NCI-H187 treated with DMSO at 0.1 percent for 48 hours (cell line): ENCODE data around the gene USH2A.
"Not testable (repeated sequence)": the region's sequence is repeated elsewhere in the genome, so short reads cannot be mapped to it uniquely, and the experiment has no call there.

Experiments used
- DNase-seq: peaks from one replicate; lab custom pipeline; 2025; lab: John Stamatoyannopoulos, UW

Gene USH2A

DNA sequence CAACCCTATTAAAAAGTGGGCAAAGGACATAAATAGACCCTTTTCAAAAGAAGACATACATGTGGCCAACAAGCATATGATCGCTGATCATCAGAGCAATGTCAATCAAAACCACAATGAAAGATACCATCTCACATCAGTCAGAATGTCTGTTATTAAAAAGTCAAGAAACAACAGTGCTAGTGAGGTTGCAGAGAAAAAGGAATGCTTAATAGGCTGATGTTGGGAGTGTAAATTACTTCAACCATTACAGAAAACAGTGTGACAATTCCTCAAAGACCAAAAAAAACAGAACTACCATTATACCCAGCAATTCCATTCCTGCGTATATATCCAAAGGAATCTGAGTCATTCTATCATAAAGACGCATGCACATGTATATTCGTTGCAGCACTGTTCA lies 13.2 kb downstream of the USH2A start:
- no peak for DNase-seq

DNA sequence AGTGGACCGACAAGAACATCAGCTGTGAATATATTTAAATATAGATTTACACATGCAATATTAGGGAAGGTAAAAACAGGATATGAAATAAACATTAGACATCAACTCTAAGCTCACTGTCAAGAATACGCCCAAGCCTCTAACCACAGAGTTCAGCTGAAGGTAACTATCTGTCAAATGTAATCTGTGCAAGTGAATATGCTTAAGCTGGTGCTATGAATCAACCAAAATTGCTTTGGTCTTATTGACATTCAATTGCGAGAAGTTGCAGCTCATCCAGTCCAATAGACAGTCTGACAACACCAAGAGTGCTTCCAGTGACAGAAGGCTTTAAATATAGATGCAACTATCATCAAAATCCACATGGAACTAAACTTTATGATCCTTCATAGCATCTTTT lies 32.3 kb downstream of the USH2A start:
- DNase-seq = no peak

DNA sequence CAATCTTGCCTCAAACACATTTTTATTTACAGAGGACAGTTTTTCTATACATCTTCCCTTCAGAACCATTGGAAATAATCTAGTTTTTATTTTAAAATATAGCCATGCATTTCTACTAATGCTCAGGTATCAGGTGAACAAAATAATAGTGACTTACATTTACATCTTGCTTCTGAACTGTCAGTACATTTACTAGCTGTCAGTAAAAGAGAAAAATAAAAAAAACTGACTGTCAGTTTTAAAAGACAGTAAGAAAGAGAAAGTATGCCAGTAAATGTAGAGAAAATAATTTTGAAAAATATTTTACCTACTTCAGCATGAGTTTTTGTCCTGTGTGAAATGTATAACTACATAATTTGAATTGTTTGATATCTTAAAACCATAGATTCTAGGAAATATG lies 33.5 kb downstream of the USH2A start:
- no peak for DNase-seq

DNA sequence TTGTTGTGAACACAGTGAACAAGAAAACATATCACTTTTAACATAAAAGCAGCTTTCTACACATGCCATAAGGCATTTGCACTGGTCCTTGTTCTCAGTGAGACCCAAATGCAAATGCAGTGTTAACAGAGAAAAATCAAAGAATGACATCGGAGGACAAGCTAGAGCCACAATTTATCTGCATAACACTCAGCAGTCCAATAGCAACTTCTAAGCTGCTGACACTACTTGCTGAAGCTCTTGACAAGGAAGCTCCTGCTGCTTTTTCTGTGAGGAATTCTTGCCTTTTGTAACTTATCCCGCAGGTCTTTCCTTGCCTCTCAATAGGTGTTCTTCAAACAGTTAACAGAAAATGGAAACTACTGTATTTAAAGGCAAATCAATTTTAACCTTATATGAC lies 34.7 kb downstream of the USH2A start:
- DNase-seq = no peak

DNA sequence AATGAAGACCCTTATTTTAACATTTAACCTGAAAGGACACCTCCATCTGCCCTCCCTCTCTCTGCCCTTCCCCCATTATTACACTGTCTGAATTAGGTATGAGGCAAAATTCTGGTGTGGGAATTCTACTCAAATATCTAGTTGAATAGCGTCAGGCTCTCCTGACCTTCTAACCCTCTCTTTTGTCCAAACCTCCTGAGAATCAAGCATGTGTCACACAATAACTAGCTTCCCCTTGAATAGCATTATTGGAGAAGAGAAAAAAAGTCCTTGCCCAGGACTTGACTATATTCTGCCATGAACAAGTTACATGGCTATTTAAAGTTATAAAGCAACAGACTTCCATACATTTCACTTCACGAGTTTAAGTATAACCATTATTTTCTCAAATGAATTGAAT lies 35.5 kb downstream of the USH2A start:
- no peak for DNase-seq

DNA sequence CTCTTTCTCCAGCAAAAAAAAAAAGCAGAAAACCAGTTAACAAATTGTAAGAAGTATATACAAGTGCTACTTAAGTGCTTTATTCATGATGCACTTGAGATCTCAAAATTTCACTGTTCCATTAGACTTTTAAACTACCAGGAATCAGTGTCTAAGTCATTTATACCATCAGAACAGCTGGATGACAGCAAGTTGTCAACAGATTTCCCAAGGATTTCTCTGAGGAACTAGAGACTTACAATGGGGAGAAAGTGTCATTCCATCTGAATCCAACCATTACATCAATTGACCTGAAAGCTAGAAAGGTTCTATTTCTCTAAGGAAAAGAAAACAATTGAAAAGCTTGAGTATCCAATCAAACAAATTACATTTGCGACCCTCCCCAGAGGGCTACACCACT lies 43.8 kb downstream of the USH2A start:
- DNase-seq = no peak

DNA sequence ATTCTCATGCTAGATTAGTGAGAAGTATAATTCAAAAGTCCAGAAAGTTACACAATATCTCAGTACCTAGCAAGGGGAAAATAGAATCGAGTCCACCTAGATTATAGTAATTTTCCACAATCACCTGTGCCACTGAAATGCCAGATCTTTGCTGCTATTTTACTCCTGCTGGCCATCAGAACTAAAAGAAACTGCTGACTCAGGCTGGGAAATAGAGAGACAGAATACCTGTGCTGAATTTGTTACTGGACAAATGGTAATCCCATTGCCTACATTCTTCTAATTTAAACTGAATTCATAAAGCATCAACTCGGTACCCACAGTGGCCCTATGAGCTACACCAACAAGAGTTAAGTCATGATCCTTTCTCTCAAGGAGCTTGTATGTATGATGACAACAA lies 55.0 kb downstream of the USH2A start:
- no peak for DNase-seq

DNA sequence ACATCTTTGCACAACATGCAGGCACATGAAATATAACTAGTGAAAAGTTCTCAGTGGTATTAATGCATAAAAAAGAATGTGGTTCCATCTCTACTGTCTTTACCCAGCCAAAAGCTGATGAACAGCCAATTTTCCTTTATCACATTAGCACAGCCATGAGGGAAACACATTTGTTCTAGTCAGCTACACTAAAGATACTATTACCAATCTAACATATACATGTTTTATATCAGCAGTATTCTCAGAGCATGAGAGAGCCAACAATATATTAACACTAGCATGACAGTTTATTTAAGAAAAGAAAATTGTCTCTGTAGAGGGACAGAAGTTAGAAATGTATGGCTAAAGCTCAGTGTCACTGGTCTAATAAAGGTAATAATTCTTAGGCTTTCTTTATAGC lies 56.3 kb downstream of the USH2A start:
- DNase-seq = no peak

DNA sequence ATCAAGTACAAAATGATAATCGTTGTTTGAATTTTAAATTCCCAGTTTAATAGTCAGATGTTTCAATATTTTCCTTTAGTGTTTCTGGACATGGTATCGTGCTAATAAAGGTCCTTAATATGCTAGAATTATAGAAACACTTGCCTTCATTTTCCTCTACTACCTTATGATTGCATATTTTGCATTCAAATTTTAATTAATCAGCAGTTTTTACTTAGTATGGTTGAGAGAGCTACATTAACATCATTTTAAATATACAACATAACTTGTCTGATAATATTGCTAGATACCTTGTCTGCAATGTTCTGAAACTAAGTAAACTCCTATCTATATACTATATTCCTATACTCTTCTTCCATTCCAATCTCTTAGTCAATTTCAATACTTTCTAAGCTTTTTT lies 66.3 kb downstream of the USH2A start:
- DNase-seq = no peak

DNA sequence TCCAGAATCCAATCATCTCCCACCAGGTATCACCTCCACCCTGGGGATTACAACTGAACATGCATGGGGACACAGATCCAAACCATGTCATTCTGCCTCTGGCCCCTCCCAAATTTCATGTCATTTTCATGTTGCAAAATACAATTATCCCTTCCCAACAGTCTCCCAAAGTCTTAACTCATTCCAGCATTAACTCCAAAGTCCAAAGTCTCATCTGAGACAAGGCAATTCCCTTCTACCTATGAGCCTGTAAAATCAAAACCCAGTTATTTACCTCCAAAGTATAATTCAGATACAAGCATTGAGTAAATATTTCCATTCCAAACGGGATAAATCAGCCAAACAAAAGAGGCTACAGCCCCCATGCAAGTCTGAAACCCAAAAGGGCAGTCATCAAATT lies 73.1 kb downstream of the USH2A start:
- no peak for DNase-seq

DNA sequence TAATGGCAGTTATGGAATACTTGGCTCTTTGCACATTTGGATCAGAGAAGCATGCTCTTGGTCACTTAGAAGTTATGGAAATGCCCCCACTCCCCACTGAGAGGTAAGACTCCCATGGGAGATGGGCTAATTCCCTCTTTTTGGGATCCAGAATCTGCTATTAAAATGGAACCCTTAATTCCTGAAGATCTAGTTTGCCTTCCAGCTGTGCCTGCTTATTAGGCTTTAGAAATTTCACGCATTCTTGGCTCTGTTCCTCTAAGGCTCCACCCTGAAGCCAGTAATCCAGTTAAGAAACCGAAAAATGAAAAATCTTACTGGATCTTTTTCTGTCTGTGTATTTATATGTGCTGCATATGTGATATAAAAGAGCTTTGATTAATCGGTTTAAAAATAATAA lies 76.7 kb downstream of the USH2A start:
- no peak for DNase-seq

DNA sequence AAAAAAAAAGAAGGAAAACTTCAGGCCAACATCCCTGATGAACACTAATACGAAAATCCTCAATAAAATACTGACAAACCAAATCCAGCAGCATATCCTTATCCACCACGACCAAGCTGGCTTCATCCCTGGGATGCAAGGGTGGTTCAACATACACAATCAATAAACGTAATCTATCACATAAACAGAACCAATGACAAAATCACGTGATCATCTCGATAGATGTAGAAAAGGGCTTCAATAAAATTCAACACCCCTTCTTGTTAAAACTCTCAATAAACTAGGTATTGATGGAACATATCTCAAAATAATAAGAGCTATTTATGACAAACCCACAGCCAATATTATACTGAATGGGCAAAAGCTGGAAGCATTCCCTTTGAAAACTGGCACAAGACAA lies 82.7 kb downstream of the USH2A start:
- DNase-seq = not testable (repeated sequence)

DNA sequence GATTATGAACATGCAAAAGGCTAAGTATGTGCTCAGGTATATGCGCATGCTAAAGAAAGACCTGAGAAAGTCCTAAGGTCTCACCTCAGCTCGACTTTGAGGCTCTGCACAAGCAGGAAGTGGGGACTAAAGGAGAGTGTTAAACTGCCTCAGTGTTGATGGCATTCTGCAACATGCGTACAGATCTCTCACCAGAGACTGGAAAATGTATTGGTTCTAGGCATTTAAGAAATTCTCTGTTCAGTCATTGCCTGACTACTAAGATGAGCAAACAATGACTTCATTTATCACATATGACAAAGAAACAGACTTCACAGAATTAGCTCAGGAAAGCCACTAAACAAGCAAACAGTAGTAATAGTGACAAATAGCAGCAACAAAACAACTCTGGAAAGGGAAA lies 90.8 kb downstream of the USH2A start:
- DNase-seq = no peak

DNA sequence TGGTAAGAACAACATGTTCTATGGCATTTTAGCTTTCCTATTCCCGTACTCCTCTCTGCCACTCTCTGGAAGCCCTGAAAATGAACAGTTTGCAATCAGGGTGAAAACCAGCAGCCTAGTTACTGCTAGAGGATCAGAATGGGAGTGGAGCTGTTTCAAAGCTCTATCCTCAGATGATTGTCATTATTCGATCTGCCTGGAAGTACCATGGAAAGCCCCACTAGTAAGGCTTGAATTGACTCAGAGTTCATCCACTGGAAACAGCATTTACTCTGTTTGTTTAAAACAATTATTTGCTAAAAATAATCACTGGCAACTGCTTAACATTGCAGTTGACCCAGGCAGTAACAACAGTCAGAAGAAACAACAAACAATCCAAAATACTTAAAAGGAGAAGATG lies 91.2 kb downstream of the USH2A start:
- no peak for DNase-seq

DNA sequence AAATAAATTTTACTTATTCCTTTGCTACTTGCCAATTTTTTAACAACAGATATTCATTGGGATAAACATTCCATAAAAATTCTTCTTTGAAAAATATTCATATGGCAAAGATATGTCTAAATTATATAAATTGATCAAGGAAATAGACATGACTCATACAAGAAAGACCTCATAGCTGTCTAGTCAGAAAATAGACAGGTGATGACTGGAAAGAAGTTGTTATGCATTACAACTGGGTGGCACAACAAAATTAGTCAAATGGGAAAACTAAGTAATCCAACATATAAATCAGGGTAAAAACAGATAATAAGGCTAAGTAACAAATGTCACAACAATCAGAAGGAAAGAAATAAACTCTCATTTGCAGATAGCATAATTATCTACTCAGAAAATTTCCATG lies 92.0 kb downstream of the USH2A start:
- DNase-seq = no peak

DNA sequence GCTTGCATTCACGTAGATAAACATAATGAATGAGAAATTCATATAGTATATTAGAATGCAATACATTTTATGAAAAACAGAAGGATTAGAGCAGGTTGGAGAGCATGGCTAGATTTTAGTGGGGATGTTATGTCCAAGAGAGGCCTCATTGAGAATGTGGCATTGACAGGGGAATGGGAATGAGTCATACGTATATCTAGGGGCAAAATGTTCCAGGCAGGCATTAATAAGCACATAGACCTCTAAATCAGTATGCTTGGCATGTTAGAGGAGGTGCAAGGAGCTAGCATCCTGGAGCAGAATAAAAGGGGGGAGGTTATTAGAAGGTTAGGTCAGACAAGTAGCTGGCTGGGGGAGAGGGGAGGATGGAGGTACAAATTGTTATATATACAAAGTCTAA lies 93.0 kb downstream of the USH2A start:
- no peak for DNase-seq

DNA sequence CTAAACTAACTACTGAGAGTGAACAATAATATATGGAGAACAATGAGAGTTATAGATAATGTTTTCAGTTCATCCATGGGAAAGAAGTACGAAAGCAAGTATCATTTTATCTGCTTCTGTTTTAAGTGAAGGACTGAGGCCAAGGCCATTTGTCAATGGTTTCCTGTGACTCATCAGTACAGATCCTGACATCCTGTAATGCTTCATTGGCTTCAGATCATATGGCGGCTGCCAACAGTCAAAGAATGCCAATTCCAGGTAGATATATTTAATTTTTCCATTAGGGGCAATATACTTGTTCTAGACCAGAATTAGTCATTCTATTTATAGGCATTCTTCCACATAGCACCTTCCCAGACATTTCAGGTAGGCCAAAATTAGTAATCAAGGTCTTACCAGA lies 97.3 kb downstream of the USH2A start:
- no peak for DNase-seq

DNA sequence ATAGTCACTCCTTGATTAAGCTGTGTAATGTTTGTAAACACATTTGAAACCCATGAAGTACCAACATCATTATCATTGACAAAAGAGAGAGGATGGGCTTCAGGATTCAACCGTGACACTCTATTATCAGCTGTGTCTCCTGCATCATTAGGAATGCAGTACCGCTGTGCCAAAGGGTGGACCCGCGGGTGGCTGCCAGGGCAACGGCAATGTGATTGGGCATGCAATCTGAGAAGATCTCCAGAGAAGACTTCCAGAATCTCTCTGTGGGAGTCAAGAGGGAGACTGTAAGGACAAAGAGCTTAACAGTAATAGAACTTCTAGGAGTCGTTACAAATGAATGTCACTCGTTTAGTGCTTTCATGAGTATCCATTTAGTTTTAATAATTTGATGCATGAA lies 97.9 kb downstream of the USH2A start:
- DNase-seq = no peak

DNA sequence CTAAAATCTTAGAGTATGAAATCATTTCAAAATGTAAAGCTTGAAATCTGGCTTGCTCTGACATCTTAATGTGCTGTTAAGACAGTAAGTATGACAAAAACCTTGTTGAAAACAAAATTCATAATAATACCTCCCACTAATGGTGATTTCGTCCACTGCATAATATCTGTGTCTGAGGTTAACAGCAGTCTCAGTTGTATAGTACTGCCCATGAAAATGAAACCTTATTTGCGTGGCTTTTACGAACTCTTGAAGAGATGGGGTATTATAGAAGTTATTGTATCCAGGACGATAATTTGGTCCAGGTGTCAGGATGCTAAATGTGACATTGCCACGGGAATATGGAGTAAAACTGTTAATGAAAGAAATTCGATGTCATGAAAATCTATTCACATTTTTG lies 99.9 kb downstream of the USH2A start:
- DNase-seq = no peak

DNA sequence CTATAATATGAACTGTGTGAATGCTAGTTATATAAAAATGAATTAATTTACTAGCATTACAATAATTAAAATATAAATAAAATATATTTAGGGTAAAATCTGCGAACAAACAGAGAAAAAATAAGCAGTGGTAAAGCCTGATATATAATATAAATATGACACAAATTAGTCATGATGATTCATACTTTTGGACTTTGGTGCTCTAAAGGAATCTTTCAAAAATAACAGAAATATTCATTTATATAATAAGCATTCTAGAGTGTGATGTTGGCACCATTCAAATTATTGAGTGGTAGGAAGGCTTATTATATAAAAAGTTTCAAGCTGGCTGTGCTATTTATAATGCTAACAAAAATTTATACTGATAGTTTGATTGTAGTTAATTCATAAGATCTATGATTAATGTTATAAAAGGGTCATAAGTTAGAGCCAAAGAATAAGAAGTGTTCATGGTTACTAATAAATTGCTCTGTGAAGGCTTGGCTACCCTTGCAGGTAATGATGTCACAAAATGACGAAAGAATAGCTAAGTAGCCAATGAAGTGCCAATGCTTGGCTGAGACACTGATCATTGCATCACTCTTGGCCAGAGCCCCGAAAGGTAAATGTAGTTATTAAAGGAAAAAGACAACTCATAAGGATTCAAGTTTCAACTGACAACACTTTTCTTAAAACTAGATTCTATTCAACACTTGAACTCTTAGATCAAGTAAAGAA lies 108.7 kb downstream of the USH2A start:
- no peak for DNase-seq

DNA sequence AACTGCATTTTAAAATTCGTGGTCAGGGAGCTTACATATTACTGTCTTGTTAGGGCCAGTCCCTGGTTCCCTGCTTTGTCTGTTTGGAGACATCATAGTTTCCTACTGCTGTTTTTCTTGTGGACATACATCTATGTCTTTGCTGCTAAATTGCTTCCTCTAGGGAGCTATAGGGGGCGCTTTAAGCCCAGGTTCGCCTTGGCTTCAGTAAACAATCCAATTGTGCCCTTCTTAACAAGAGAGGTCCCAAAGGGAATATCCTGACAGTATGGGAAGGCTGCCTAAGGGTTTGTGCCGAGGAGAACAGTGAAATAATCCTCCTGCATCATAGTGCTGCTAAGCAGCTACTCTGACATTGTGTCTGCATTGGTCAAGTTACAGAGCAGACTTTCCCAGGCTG lies 112.5 kb downstream of the USH2A start:
- peak; percentile 40 for DNase-seq

DNA sequence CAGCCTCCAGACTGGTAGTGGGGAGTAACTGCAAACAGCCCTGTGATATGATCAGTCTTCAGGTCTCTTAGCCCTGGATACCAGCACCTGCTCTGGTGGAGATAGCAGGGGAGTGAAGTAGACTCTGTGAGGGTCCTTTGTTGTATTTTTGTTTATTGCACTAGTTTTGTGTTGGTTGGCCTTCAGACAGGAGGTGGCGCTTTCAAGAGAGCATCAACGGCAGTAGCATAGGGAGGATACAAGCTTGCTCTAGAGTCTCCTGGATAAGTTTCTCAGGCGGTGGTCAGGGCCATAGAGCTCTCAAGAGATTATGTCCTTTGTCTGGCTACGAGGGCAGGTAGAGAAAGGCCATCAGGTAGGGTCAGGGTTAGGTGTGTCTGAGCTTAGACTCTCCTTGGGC lies 116.4 kb downstream of the USH2A start:
- no peak for DNase-seq

DNA sequence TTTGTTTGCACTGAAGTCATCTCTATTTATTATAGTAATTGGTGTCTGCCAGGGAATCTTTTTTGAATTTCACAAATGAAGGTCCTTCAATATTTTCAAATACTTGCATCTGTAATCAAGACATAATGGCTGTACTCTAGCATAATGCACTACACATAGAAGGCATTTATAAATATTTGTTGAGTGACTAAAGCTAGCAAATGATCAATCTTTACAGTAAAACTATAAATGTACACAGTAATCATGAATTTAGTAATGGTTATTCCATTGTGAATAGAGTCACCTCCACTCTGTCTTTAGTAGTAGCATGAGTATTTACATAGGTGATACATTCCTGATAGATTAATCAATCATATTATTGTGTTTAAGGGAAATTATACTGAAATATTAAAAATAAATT lies 119.6 kb downstream of the USH2A start:
- no peak for DNase-seq

DNA sequence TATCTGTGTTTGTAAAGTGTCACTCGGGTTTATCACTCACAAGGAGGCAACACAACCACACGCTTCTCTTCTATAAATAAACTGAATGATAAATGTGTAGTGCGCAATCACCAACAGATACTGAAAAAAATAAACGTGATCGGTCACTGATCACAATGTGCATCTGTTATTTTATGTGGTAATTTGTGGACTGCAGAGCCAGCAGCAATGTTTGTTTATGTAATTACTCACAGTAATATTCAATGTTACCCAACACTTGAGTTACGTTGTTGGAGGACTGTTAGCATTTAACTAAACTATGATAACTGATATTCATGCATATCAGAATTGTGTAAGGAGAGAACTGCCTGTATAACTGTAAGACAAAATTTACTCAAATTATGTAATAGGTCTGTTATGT lies 129.6 kb downstream of the USH2A start:
- DNase-seq = no peak

DNA sequence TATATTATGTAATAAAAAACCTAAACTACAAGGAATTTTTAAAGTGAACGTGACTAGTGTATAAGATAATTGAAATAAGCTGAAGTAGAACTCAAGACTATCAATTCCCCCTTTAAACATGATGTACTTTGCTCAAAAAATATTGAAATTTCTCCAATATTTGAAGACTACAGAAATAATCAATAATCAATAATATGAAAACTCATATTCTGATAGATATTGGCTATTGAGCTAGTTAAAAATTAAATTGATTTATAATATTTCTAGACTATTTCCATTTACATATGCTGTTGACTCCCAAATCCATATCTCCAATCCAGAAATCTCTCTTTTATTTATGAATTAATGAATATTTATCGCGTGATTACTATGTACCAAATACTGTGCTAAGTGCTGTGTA lies 133.2 kb downstream of the USH2A start:
- no peak for DNase-seq
